ENCODE measurements around the gene MIS12.

The MIS12 gene

DNA sequence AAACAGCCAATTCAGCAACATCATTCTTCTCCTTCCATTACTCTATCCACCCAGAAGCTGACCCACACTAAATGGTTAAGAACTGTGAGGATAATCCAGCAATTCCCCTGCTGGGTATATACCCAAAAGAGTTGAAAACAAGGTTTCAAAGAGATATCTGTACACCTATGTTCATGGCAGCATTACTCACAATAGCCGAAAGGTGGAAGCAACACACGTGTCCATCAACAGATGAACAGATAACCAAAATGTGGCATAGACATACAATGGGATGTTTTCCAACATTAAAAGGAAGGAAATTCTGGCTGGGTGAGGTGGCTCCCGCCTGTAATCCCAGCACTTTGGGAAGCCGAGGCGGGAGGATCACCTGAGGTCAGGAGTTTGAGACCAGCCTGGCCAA is 19.9 kb downstream of the MIS12 start:
- no peaks in the 10 kb centered on the region for H3K27me3 ChIP-seq (ENCODE audit: insufficient read depth, low read length, poor library complexity, severe bottlenecking)
- H3K9ac ChIP-seq (ENCODE audit: low read depth, low read length, poor library complexity, severe bottlenecking): no peak overlapping the region

DNA sequence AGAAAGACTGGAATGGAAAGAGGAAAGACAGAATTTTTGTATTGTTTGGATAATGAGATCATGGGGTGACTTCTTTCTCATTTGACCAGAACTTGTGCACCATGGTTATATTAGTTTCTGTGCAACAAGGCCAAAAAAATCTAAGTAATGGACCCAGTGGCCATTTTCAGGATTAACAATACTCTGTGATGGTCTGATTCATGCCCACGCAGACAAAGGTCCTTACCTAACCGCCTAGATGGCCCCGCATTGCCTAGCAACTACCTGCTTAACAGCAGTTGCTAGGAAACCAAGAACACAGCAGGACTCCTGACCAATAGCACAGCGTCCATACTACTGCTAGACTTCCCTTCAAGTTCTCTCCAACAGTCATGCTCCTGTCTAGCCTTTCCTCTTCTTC is 22.4 kb downstream of the MIS12 start:
- H3K9me3 ChIP-seq (ENCODE audit: insufficient read depth, low read depth, low read length): no peaks in the 10 kb centered on the region
- H3K27me3 ChIP-seq (ENCODE audit: insufficient read depth, low read length, poor library complexity, severe bottlenecking): no peaks in the 10 kb centered on the region
- H4K20me1 ChIP-seq (ENCODE audit: insufficient read depth, low read length, poor library complexity, severe bottlenecking): no peaks in the 10 kb centered on the region
- H3F3A ChIP-seq (ENCODE audit: low read depth): no peaks in the 10 kb centered on the region
- no peak overlapping the region for H2AFZ ChIP-seq (ENCODE audit: low read length)
- no peaks in the 10 kb centered on the region for H3K9me2 ChIP-seq (replicated peaks; ENCODE audit: low read depth, low read length)
- H3K4me2 ChIP-seq (ENCODE audit: low read depth, low read length, poor library complexity, severe bottlenecking): no peak overlapping the region
- no peak for TF ChIP-seq EZH2phosphoT487 (IDR thresholded peaks at IDR 0.05; ENCODE audit: borderline replicate concordance)
- TF ChIP-seq, protein P1, sequence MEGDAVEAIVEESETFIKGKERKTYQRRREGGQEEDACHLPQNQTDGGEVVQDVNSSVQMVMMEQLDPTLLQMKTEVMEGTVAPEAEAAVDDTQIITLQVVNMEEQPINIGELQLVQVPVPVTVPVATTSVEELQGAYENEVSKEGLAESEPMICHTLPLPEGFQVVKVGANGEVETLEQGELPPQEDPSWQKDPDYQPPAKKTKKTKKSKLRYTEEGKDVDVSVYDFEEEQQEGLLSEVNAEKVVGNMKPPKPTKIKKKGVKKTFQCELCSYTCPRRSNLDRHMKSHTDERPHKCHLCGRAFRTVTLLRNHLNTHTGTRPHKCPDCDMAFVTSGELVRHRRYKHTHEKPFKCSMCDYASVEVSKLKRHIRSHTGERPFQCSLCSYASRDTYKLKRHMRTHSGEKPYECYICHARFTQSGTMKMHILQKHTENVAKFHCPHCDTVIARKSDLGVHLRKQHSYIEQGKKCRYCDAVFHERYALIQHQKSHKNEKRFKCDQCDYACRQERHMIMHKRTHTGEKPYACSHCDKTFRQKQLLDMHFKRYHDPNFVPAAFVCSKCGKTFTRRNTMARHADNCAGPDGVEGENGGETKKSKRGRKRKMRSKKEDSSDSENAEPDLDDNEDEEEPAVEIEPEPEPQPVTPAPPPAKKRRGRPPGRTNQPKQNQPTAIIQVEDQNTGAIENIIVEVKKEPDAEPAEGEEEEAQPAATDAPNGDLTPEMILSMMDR (conservative IDR thresholded peaks at IDR 0.05; ENCODE audit: low read length): no peak
- H3K79me2 ChIP-seq (ENCODE audit: insufficient read depth, low read length): no peaks in the 10 kb centered on the region
- peaks cover 21% of the 10 kb centered on the region for H3K4me1 ChIP-seq (ENCODE audit: insufficient read depth, low read length, poor library complexity, severe bottlenecking)
- H3K9ac ChIP-seq (ENCODE audit: low read depth, low read length, poor library complexity, severe bottlenecking): no peak overlapping the region
- no peaks in the 10 kb centered on the region for H3K36me3 ChIP-seq (ENCODE audit: insufficient read depth, low read length)
- H3K4me3 ChIP-seq (ENCODE audit: low read length, poor library complexity, severe bottlenecking): no peak overlapping the region

More for the DNA sequence above, 19.9 kb downstream of the MIS12 start:
- Histone ChIP-seq H2AFZ (ENCODE audit: low read length) (no peak overlapping the region), H3K79me2 (ENCODE audit: insufficient read depth, low read length) (no peaks in the 10 kb centered on the region), H3F3A (ENCODE audit: low read depth) (no peaks in the 10 kb centered on the region), H4K20me1 (ENCODE audit: insufficient read depth, low read length, poor library complexity, severe bottlenecking) (no peaks in the 10 kb centered on the region), H3K4me1 (ENCODE audit: insufficient read depth, low read length, poor library complexity, severe bottlenecking) (peaks cover 2% of the 10 kb centered on the region), H3K9me3 (ENCODE audit: insufficient read depth, low read depth, low read length) (no peaks in the 10 kb centered on the region), H3K4me3 (ENCODE audit: low read length, poor library complexity, severe bottlenecking) (no peak overlapping the region), H3K9me2 (replicated peaks; ENCODE audit: low read depth, low read length) (no peaks in the 10 kb centered on the region), H3K4me2 (ENCODE audit: low read depth, low read length, poor library complexity, severe bottlenecking) (no peak overlapping the region), H3K36me3 (ENCODE audit: insufficient read depth, low read length) (no peaks in the 10 kb centered on the region)
- TF ChIP-seq, protein P1 (conservative IDR thresholded peaks at IDR 0.05; ENCODE audit: low read length): no peak
- no peak for TF ChIP-seq EZH2phosphoT487 (IDR thresholded peaks at IDR 0.05; ENCODE audit: borderline replicate concordance)

DNA sequence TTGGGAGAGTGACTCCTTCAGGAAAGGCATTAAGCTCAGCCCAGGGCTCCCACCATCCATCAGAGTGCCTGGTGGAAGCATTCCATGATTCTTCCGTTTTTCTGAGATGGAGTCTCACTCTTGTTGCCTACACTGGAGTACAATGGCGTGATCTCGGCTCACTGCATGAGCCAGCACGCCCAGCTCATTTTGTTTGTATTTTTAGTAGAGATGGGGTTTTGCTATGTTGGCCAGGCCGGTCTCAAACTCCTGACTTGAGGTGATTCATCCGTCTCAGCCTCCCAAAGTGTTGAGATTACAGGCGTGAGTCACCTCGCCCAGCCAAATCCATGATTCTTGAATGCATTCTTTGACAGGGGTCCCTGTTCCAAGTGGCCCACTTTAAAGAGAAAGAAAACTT is 23.1 kb downstream of the MIS12 start:
- H3F3A ChIP-seq (ENCODE audit: low read depth): no peaks in the 10 kb centered on the region
- H3K4me3 ChIP-seq (ENCODE audit: low read length, poor library complexity, severe bottlenecking): no peak overlapping the region
- H3K9me3 ChIP-seq (ENCODE audit: insufficient read depth, low read depth, low read length): no peaks in the 10 kb centered on the region
- peaks cover 22% of the 10 kb centered on the region for H3K4me1 ChIP-seq (ENCODE audit: insufficient read depth, low read length, poor library complexity, severe bottlenecking)
- no peaks in the 10 kb centered on the region for H4K20me1 ChIP-seq (ENCODE audit: insufficient read depth, low read length, poor library complexity, severe bottlenecking)
- H3K79me2 ChIP-seq (ENCODE audit: insufficient read depth, low read length): no peaks in the 10 kb centered on the region
- no peaks in the 10 kb centered on the region for H3K9me2 ChIP-seq (replicated peaks; ENCODE audit: low read depth, low read length)
- no peak overlapping the region for H2AFZ ChIP-seq (ENCODE audit: low read length)
- H3K9ac ChIP-seq (ENCODE audit: low read depth, low read length, poor library complexity, severe bottlenecking): no peak overlapping the region
- no peak overlapping the region for H3K4me2 ChIP-seq (ENCODE audit: low read depth, low read length, poor library complexity, severe bottlenecking)
- no peaks in the 10 kb centered on the region for H3K36me3 ChIP-seq (ENCODE audit: insufficient read depth, low read length)
- H3K27me3 ChIP-seq (ENCODE audit: insufficient read depth, low read length, poor library complexity, severe bottlenecking): no peaks in the 10 kb centered on the region
- no peak for TF ChIP-seq EZH2phosphoT487 (IDR thresholded peaks at IDR 0.05; ENCODE audit: borderline replicate concordance)
- TF ChIP-seq, protein P1 (conservative IDR thresholded peaks at IDR 0.05; ENCODE audit: low read length): no peak

Measured in Loucy (cell line).